CD14-positive monocyte (primary cell): ENCODE measurements around the gene KCNJ8. TPM values are rescaled to one million over a fixed set of nuclear protein-coding genes. Genes with fewer than 3 reads are reported as not detected.
"Not testable (repeated sequence)": the region's sequence is repeated elsewhere in the genome, so short reads cannot be mapped to it uniquely, and the experiment has no call there.

Experiments used
- DNase-seq, 3 donors: peaks; one replicate each; pipeline ENCODE4 v3.0.0-alpha.2; 2011 to 2022
- H2AFZ ChIP-seq: 2 replicates; pipeline ENCODE4 v1.6.0; 2012; ENCODE audit warnings: mild to moderate bottlenecking, low read depth, low read length, inconsistent platforms; ENCODE audit not compliant: insufficient read depth, poor library complexity, severe bottlenecking
- H3K27ac ChIP-seq, 2 donors: 1 replicate in 1 of 2; 2 replicates in 1 of 2; pipeline ENCODE4 v1.5.1; 2012 to 2013; ENCODE audit warnings: low read length in 2 of 2, control low read depth in 1 of 2, inconsistent platforms in 1 of 2, low read depth in 1 of 2, mild to moderate bottlenecking in 1 of 2
- H3K27me3 ChIP-seq, 2 donors: one replicate each; pipeline versions ENCODE4 v1.6.0 to v1.6.1; 2011 to 2013; ENCODE audit warnings: low read length in 2 of 2; ENCODE audit not compliant: control insufficient read depth in 2 of 2, insufficient read depth in 2 of 2
- H3K36me3 ChIP-seq, 2 donors: replicated peaks in 1 of 2; 1 replicate in 1 of 2; 2 replicates in 1 of 2; pipeline versions ENCODE4 v1.5.1 to v1.6.1; 2012 to 2013; ENCODE audit warnings: low read length in 2 of 2, control low read depth in 1 of 2, inconsistent platforms in 1 of 2, mild to moderate bottlenecking in 1 of 2; ENCODE audit not compliant: insufficient read depth in 2 of 2, control insufficient read depth in 1 of 2
- H3K4me1 ChIP-seq, 2 donors: 1 replicate in 1 of 2; 2 replicates in 1 of 2; pipeline versions ENCODE4 v1.5.1 to v1.6.1; 2012 to 2013; ENCODE audit warnings: low read length in 2 of 2, control low read depth in 1 of 2, inconsistent platforms in 1 of 2, mild to moderate bottlenecking in 1 of 2, moderate library complexity in 1 of 2; ENCODE audit not compliant: insufficient read depth in 2 of 2, control insufficient read depth in 1 of 2
- H3K4me2 ChIP-seq: replicated peaks from 2 replicates; pipeline ENCODE3; 2012; ENCODE audit warnings: low read length, moderate library complexity, mild to moderate bottlenecking; ENCODE audit not compliant: poor library complexity, severe bottlenecking; ENCODE audit errors: extremely low read depth
- H3K4me3 ChIP-seq, 3 experiments: fragments of 200-600 bp in 1 of 3; sonication (generic) in 1 of 3; replicated peaks in 1 of 3; 1 replicate in 2 of 3; 2 replicates in 1 of 3; pipeline ENCODE4 v1.5.1; 2011 to 2013; ENCODE audit warnings: low read length in 3 of 3, mild to moderate bottlenecking in 3 of 3, control low read depth in 2 of 3, low read depth in 2 of 3, inconsistent platforms in 1 of 3, moderate library complexity in 1 of 3
- H3K79me2 ChIP-seq: 2 replicates; pipeline ENCODE4 v1.6.0; 2012; ENCODE audit warnings: mild to moderate bottlenecking, control low read depth, inconsistent platforms, low read length, moderate library complexity; ENCODE audit not compliant: insufficient read depth
- H3K9ac ChIP-seq: 2 replicates; pipeline ENCODE4 v1.6.0; 2017; ENCODE audit warnings: low read length, mild to moderate bottlenecking; ENCODE audit not compliant: insufficient read depth, poor library complexity, severe bottlenecking
- H3K9me3 ChIP-seq, 2 donors: replicated peaks in 1 of 2; 1 replicate in 1 of 2; 2 replicates in 1 of 2; pipeline versions ENCODE4 v1.5.1 to v1.6.1; 2012 to 2013; ENCODE audit warnings: low read length in 2 of 2, control low read depth in 1 of 2; ENCODE audit not compliant: control insufficient read depth in 1 of 2, insufficient read depth in 1 of 2
- H4K20me1 ChIP-seq: 2 replicates; pipeline ENCODE4 v1.6.0; 2012; ENCODE audit warnings: mild to moderate bottlenecking, low read length, control low read depth, moderate library complexity; ENCODE audit not compliant: insufficient read depth
- H3K27ac Mint-ChIP-seq, 7 donors: one replicate each; pipeline ENCODE4 v1.8.0; 2020; ENCODE audit warnings: mild to moderate bottlenecking in 7 of 7, mixed read lengths in 7 of 7, moderate library complexity in 6 of 7, inconsistent platforms in 2 of 7
- H3K27me3 Mint-ChIP-seq, 3 donors: one replicate each; pipeline ENCODE4 v1.8.0; 2021 to 2022; ENCODE audit warnings: low read depth in 3 of 3, mild to moderate bottlenecking in 3 of 3, mixed read lengths in 3 of 3, moderate library complexity in 3 of 3, inconsistent platforms in 1 of 3
- H3K36me3 Mint-ChIP-seq, 2 donors: one replicate each; pipeline ENCODE4 v1.8.0; 2020; ENCODE audit warnings: mixed read lengths in 2 of 2, inconsistent platforms in 1 of 2, mild to moderate bottlenecking in 1 of 2
- H3K4me1 Mint-ChIP-seq: one replicate; pipeline ENCODE4 v1.8.0; 2020; ENCODE audit warnings: mild to moderate bottlenecking, mixed read lengths
- H3K4me3 Mint-ChIP-seq, 2 donors: one replicate each; pipeline ENCODE4 v1.8.0; 2020; ENCODE audit warnings: mild to moderate bottlenecking in 2 of 2, mixed read lengths in 2 of 2, moderate library complexity in 1 of 2
- H3K9me3 Mint-ChIP-seq, 7 donors: one replicate each; pipeline ENCODE4 v1.8.0; 2020 to 2022; ENCODE audit warnings: mixed read lengths in 7 of 7, mild to moderate bottlenecking in 6 of 7, moderate library complexity in 6 of 7, inconsistent platforms in 2 of 7
- CTCF ChIP-seq: fragments of 200-600 bp; IDR thresholded peaks from one replicate; pipeline ENCODE4 v1.8.0; 2022; ENCODE audit warnings: antibody characterized with exemption, mild to moderate bottlenecking
- WGBS: methylation state at CpG from one replicate; pipeline ENCODE4 v1.1.5; 2013; ENCODE audit warnings: missing lambda C conversion rate; ENCODE audit not compliant: insufficient coverage; 5-methylcytosine and 5-hydroxymethylcytosine counted together
- intact Hi-C, 2 donors: fragments of 100-400 bp; cut with micrococcal nuclease; formaldehyde crosslinking; loops; one replicate each; pipeline versions ENCODE4 v1.15.0 to v1.15.1; 2023
- polyA plus RNA-seq, 3 donors: library from polyadenylated mRNA; depleted of rRNA in 1 of 3; unstranded in 2 of 3; stranded (reverse) in 1 of 3; fragments of 300-500 nt in 2 of 3; fragments of >200 nt in 1 of 3; fragmentation: Illumina TruSeq in 2 of 3; gene quantifications; 1 replicate in 2 of 3; 2 replicates in 1 of 3; pipeline ENCODE4 v1.2.3, GENCODE V29; 2012 to 2021

KCNJ8 gene
- polyA plus RNA-seq, 3 donors, result not detected

GRCh38 chr12:21813751-21814150 lies 39.2 kb upstream of the KCNJ8 start:
- Mint-ChIP-seq H3K9me3 (peaks cover 0 to 3% (median 0%) of the 10 kb centered on the region in 7 donors), H3K27me3 (no peaks in the 10 kb centered on the region), H3K4me3 (no peak overlapping the region), H3K27ac (no peak overlapping the region), H3K36me3 (no peaks in the 10 kb centered on the region), H3K4me1 (no peaks in the 10 kb centered on the region)
- H4K20me1 ChIP-seq, result no peaks in the 10 kb centered on the region
- DNase-seq, result no peak
- H3K4me1 ChIP-seq, result no peaks in the 10 kb centered on the region
- no peak overlapping the region for H2AFZ ChIP-seq
- intact Hi-C loops, result no loop called here
- H3K4me2 ChIP-seq, result no peak overlapping the region
- no peak overlapping the region for H3K27ac ChIP-seq
- H3K36me3 ChIP-seq, result no peaks in the 10 kb centered on the region
- no peaks in the 10 kb centered on the region for H3K9me3 ChIP-seq
- H3K9ac ChIP-seq, result no peak overlapping the region
- no peak for TF ChIP-seq CTCF
- H3K4me3 ChIP-seq, result no peak overlapping the region
- no peaks in the 10 kb centered on the region for H3K79me2 ChIP-seq
- WGBS, result no CpG with 5 or more reads among the region's 3 CpGs
- H3K27me3 ChIP-seq, result no peaks in the 10 kb centered on the region

- H3K27ac ChIP-seq, result no peak overlapping the region
- no peaks in the 10 kb centered on the region for H3K4me1 ChIP-seq
- H3K9ac ChIP-seq, result no peak overlapping the region
- no peaks in the 10 kb centered on the region for H4K20me1 ChIP-seq
- H3K27me3 ChIP-seq, result no peaks in the 10 kb centered on the region
- Mint-ChIP-seq H3K4me1 (no peaks in the 10 kb centered on the region), H3K27ac (no peak overlapping the region), H3K36me3 (no peaks in the 10 kb centered on the region), H3K9me3 (peaks cover 0 to 3% (median 0%) of the 10 kb centered on the region in 7 donors), H3K4me3 (no peak overlapping the region), H3K27me3 (no peaks in the 10 kb centered on the region)
- no peak for DNase-seq
- no peak for TF ChIP-seq CTCF
- H3K79me2 ChIP-seq, result no peaks in the 10 kb centered on the region
- no peak overlapping the region for H3K4me2 ChIP-seq
- H3K9me3 ChIP-seq, result no peaks in the 10 kb centered on the region
- no peak overlapping the region for H2AFZ ChIP-seq
- no peaks in the 10 kb centered on the region for H3K36me3 ChIP-seq
- H3K4me3 ChIP-seq, result no peak overlapping the region
- intact Hi-C loops, result no loop called here
These were observed 38.6 kb upstream of the KCNJ8 start for GRCh38 chr12:21813125-21813524.

GRCh38 chr12:21812340-21812739 lies 37.8 kb upstream of the KCNJ8 start:
- WGBS, result no CpG with 5 or more reads among the region's 2 CpGs
- not testable (repeated sequence) for H3K4me1 Mint-ChIP-seq

More at GRCh38 chr12:21812340-21812739, 37.8 kb upstream of the KCNJ8 start:
- H3K4me1 ChIP-seq, H2AFZ ChIP-seq, DNase-seq, H3K4me3 Mint-ChIP-seq, H3K4me2 ChIP-seq, intact Hi-C loops, H3K9me3 ChIP-seq, H3K36me3 Mint-ChIP-seq, H3K27ac Mint-ChIP-seq, H3K9ac ChIP-seq, H3K4me3 ChIP-seq, H3K36me3 ChIP-seq, H3K9me3 Mint-ChIP-seq, H3K79me2 ChIP-seq, H3K27me3 Mint-ChIP-seq, H4K20me1 ChIP-seq, H3K27ac ChIP-seq, H3K27me3 ChIP-seq: not testable (repeated sequence)
